Osteoblast (primary cell): Measurements from ENCODE around the gene MYG1. TPM values are rescaled to one million over a fixed set of nuclear protein-coding genes. Genes with fewer than 3 reads are reported as not detected.

Source experiments
- DNase-seq: peaks from one replicate; pipeline ENCODE4 v3.0.0; 2011; ENCODE audit warnings: low spot score, mixed read lengths; ENCODE audit not compliant: insufficient read length; ENCODE audit errors: missing footprints
- H2AFZ ChIP-seq: 2 replicates; pipeline ENCODE4 v1.6.0; 2011; ENCODE audit warnings: mild to moderate bottlenecking, low read length
- H3K27ac ChIP-seq: 2 replicates; pipeline ENCODE4 v1.5.1; 2011; ENCODE audit warnings: mild to moderate bottlenecking, low read depth, low read length, moderate library complexity
- H3K27me3 ChIP-seq: 2 replicates; pipeline ENCODE4 v1.6.0; 2012; ENCODE audit warnings: mild to moderate bottlenecking, control low read depth, inconsistent platforms, low read length, moderate library complexity; ENCODE audit not compliant: insufficient read depth
- H3K36me3 ChIP-seq: 2 replicates; pipeline ENCODE4 v1.5.1; 2011; ENCODE audit warnings: mild to moderate bottlenecking, low read length, control low read depth, moderate library complexity; ENCODE audit not compliant: insufficient read depth
- H3K4me1 ChIP-seq: 2 replicates; pipeline ENCODE4 v1.5.1; 2011; ENCODE audit warnings: mild to moderate bottlenecking, low read length, control low read depth, moderate library complexity; ENCODE audit not compliant: insufficient read depth
- H3K4me2 ChIP-seq: 2 replicates; pipeline ENCODE4 v1.6.0; 2011; ENCODE audit warnings: mild to moderate bottlenecking, low read length; ENCODE audit not compliant: insufficient read depth
- H3K4me3 ChIP-seq: fragments of 200-600 bp; sonication (generic); 3 replicates; pipeline ENCODE4 v1.5.1; 2012; ENCODE audit warnings: mild to moderate bottlenecking, low read length, inconsistent platforms; ENCODE audit not compliant: insufficient read depth
- H3K79me2 ChIP-seq: 2 replicates; pipeline ENCODE4 v1.6.0; 2012; ENCODE audit warnings: mild to moderate bottlenecking, low read length, control low read depth, inconsistent platforms; ENCODE audit not compliant: insufficient read depth
- H3K9me3 ChIP-seq: 2 replicates; pipeline ENCODE4 v1.5.1; 2011; ENCODE audit warnings: low read depth, low read length, control low read depth
- H4K20me1 ChIP-seq: 2 replicates; pipeline ENCODE4 v1.6.0; 2012; ENCODE audit warnings: mild to moderate bottlenecking, low read length, control low read depth; ENCODE audit not compliant: insufficient read depth
- CTCF ChIP-seq: IDR thresholded peaks from 2 replicates; pipeline ENCODE4 v1.5.1; 2011; ENCODE audit warnings: mild to moderate bottlenecking, low read depth, low read length, moderate library complexity; ENCODE audit errors: extremely low read depth
- total RNA-seq: library from RNA; depleted of rRNA; stranded (reverse); fragments of >200 nt; gene quantifications from 2 replicates; pipeline ENCODE4 v1.2.3, GENCODE V29; 2012

The MYG1 gene
- total RNA-seq, 1 donor, result 32.9 TPM

DNA sequence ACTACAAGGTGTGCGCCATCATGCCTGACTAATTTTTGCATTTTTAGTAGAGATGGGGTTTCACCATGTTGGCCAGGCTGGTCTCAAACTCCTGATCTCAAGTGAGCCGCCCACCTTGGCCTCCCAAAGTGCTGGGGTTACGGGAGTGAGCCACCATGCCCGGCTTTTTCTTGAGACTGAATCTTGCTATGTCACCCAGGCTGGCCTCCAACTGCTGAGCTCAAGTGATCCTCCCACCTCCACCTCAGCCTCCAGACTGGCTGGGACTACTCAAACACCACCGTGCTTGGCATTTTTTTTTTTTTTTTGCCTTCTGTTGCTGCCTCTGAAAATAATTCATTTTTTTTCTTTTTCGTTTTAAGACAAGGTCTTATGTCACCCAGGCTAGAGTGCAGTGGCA, 39.6 kb upstream of the MYG1 start:
- H3K4me1 ChIP-seq, result no peaks in the 10 kb centered on the region
- H3K9me3 ChIP-seq, result no peaks in the 10 kb centered on the region
- no peak overlapping the region for H2AFZ ChIP-seq
- no peaks in the 10 kb centered on the region for H3K27me3 ChIP-seq
- no peak overlapping the region for H3K4me3 ChIP-seq
- no peak overlapping the region for H3K27ac ChIP-seq
- H3K4me2 ChIP-seq, result no peak overlapping the region
- DNase-seq, result no peak
- TF ChIP-seq CTCF, result no peak
- H3K79me2 ChIP-seq, result peaks cover 7% of the 10 kb centered on the region
- peaks cover 1% of the 10 kb centered on the region for H3K36me3 ChIP-seq
- no peaks in the 10 kb centered on the region for H4K20me1 ChIP-seq

GRCh38 chr12:53265783-53266182, 33.7 kb upstream of the MYG1 start:
- DNase-seq, result peak; percentile 88
- Histone ChIP-seq H3K79me2 (peaks cover 22% of the 10 kb centered on the region), H2AFZ (no peak overlapping the region), H4K20me1 (peaks cover 2% of the 10 kb centered on the region), H3K9me3 (no peaks in the 10 kb centered on the region), H3K27ac (no peak overlapping the region), H3K27me3 (no peaks in the 10 kb centered on the region), H3K4me2 (no peak overlapping the region), H3K4me1 (peaks cover 15% of the 10 kb centered on the region), H3K4me3 (no peak overlapping the region), H3K36me3 (peaks cover 3% of the 10 kb centered on the region)
- no peak for TF ChIP-seq CTCF

- Histone ChIP-seq H3K27me3 (no peaks in the 10 kb centered on the region), H3K27ac (peak overlapping the region; percentile 69), H3K4me1 (peaks cover 15% of the 10 kb centered on the region), H3K9me3 (no peaks in the 10 kb centered on the region), H3K36me3 (peaks cover 10% of the 10 kb centered on the region), H3K79me2 (peaks cover 27% of the 10 kb centered on the region), H2AFZ (peak overlapping the region; percentile 98), H3K4me2 (peak overlapping the region; percentile 98), H4K20me1 (peaks cover 2% of the 10 kb centered on the region), H3K4me3 (peak overlapping the region; percentile 90)
- DNase-seq, result no peak
- TF ChIP-seq CTCF, result no peak
Observed at GRCh38 chr12:53267306-53267998, 32.0 kb upstream of the MYG1 start.

- peak within 1 kb of the TSS; percentile 69 for H3K27ac ChIP-seq
- H3K27me3 ChIP-seq, result no peaks in the 10 kb centered on the region
- H3K4me1 ChIP-seq, result peaks cover 15% of the 10 kb centered on the region
- peak within 1 kb of the TSS; percentile 98 for H3K4me2 ChIP-seq
- no peaks in the 10 kb centered on the region for H3K9me3 ChIP-seq
- peaks cover 27% of the 10 kb centered on the region for H3K79me2 ChIP-seq
- peaks cover 2% of the 10 kb centered on the region for H4K20me1 ChIP-seq
- H3K36me3 ChIP-seq, result peaks cover 10% of the 10 kb centered on the region
- TF ChIP-seq CTCF, result peak; percentile 15
- DNase-seq, result peak; percentile 97
- H2AFZ ChIP-seq, result peak within 1 kb of the TSS; percentile 98
- peak within 1 kb of the TSS; percentile 90 for H3K4me3 ChIP-seq
Observed at GRCh38 chr12:53267999-53268629, 31.4 kb upstream of the MYG1 start, which contains the start of gene ESPL1. ESPL1 (plus strand) TSS chr12:53268299; CDS start chr12:53268767, 468 bp downstream.
